Measurements from ENCODE around the gene DOP1B.

DNA sequence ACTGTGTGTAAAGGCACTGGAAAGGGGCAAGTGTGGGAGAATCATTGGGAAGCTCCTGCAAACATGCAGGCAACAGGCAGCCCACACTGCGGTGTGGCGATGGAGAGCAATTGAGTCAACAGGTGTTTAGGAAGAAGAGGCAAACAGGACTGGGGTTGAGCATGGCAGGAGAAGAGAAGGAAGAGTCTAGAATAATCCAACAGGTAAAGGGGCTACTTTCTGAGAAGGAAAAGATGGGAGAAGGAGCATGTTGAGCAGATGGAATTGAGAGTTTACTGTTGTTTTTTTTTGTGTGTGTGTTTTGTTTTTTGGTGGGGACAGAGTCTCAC lies 4.2 kb downstream of the DOP1B start:
- TF ChIP-seq, protein P1, sequence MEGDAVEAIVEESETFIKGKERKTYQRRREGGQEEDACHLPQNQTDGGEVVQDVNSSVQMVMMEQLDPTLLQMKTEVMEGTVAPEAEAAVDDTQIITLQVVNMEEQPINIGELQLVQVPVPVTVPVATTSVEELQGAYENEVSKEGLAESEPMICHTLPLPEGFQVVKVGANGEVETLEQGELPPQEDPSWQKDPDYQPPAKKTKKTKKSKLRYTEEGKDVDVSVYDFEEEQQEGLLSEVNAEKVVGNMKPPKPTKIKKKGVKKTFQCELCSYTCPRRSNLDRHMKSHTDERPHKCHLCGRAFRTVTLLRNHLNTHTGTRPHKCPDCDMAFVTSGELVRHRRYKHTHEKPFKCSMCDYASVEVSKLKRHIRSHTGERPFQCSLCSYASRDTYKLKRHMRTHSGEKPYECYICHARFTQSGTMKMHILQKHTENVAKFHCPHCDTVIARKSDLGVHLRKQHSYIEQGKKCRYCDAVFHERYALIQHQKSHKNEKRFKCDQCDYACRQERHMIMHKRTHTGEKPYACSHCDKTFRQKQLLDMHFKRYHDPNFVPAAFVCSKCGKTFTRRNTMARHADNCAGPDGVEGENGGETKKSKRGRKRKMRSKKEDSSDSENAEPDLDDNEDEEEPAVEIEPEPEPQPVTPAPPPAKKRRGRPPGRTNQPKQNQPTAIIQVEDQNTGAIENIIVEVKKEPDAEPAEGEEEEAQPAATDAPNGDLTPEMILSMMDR (IDR thresholded peaks at IDR 0.05 in 8 of 11, conservative IDR thresholded peaks at IDR 0.05 in 3 of 11), result no peak
- no peak for TF ChIP-seq POLR2A (IDR thresholded peaks at IDR 0.05)
- no peak for TF ChIP-seq POLR2AphosphoS5 (IDR thresholded peaks at IDR 0.05)

Measured in spleen (tissue), 7 donors.